ENCODE results near the gene ATP11A. TPM values are rescaled to one million over a fixed set of nuclear protein-coding genes. Genes with fewer than 3 reads are reported as not detected.

Gene ATP11A
- total RNA-seq, 2 donors from 2014 or later: 15.8 to 19.6 TPM

DNA sequence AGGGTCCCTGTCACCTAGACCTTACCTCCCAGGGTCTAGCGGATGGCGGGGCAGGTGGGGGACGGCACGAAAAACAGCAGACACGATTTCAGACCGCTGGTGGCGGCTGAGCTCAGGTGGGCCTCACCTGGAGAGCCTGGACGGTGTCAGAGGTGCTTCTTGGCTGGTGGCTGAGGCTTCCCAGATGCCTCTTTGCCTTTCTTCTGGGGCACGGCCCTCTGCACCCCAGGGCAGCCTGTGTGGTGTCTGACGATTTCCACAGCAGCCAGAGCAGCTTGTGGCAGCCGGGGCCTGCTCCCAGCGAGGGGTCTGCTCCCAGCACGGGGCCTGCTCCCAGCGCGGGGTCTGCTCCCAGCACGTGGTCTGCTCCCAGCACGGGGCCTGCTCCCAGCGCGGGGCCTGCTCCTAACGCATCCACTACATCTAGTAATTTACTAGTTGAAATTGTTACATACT lies 66.7 kb downstream of the ATP11A start:
- Histone ChIP-seq H3K9ac (ENCODE audit: low read depth in 2 of 2, low read length in 2 of 2) (no peak overlapping the region), H3K27me3 (no peaks in the 10 kb centered on the region), H3K4me3 (no peak overlapping the region), H3K9me3 (no peaks in the 10 kb centered on the region), H3K4me1 (no peaks in the 10 kb centered on the region), H3K27ac (no peak overlapping the region), H3K36me3 (no peaks in the 10 kb centered on the region)
- intact Hi-C loops (cut with DNase I): no loop called here
- no peak for DNase-seq
- TF ChIP-seq, protein P1, sequence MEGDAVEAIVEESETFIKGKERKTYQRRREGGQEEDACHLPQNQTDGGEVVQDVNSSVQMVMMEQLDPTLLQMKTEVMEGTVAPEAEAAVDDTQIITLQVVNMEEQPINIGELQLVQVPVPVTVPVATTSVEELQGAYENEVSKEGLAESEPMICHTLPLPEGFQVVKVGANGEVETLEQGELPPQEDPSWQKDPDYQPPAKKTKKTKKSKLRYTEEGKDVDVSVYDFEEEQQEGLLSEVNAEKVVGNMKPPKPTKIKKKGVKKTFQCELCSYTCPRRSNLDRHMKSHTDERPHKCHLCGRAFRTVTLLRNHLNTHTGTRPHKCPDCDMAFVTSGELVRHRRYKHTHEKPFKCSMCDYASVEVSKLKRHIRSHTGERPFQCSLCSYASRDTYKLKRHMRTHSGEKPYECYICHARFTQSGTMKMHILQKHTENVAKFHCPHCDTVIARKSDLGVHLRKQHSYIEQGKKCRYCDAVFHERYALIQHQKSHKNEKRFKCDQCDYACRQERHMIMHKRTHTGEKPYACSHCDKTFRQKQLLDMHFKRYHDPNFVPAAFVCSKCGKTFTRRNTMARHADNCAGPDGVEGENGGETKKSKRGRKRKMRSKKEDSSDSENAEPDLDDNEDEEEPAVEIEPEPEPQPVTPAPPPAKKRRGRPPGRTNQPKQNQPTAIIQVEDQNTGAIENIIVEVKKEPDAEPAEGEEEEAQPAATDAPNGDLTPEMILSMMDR (IDR thresholded peaks at IDR 0.05): no peak

DNA sequence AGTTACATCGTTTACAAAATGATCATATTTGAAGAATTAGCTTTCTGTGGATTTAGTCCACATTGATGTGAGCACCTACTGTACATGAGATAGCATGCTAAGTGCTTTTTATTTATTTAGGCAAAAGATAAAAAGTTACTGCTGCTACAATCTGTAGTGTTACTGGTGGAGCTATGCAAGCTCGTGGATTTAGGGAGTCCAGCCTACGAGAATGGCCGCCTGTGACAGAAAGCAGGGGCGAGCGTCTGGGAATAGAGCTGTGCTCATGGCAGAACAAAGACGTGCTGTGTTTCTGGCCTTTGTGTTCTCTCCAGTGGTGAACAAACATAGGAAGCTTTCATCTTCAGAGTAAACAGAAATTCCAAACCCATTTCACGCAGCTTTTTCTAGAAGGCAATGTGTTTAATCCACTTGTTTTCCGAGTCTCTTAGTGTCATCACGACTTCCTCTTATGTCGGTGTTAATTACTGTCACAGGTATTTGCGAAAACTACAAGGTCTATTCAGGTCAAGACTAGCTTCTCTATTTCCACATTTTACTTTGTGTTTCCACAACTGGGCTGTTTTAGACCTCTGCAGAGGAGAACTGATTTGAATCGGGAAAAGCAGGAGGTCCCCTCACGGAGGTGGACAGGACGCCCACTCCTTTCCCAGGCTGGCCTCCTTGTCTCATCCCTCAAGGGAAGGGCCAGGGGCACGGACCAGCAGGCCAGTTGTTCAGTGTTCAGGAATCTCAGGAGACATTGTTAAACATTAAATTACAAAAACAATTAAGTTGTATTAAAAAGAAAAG lies 67.3 kb downstream of the ATP11A start:
- H3K36me3 ChIP-seq: no peaks in the 10 kb centered on the region
- intact Hi-C loops (cut with DNase I): no loop called here
- no peak overlapping the region for H3K27ac ChIP-seq
- no peak for DNase-seq
- H3K4me1 ChIP-seq: no peaks in the 10 kb centered on the region
- TF ChIP-seq, protein P1 (IDR thresholded peaks at IDR 0.05): no peak
- H3K4me3 ChIP-seq: no peak overlapping the region
- H3K27me3 ChIP-seq: no peaks in the 10 kb centered on the region
- H3K9ac ChIP-seq (ENCODE audit: low read depth in 2 of 2, low read length in 2 of 2): no peak overlapping the region
- H3K9me3 ChIP-seq: no peaks in the 10 kb centered on the region

DNA sequence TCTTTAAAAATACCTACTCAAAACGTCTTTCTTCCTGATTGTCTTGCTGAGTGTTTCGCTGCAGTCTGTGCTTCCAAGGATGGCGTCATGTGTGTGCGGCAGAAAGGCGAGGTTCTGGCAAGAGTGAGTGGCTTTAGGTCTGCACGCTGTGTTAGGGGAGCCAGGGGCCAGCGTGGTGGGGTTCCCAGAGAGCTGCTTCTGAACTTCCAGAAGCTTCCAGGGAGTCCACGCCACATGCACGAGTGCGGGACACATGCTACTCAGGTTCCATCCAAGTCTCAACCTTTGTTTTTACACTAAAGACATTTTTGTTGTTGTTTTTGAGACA lies 67.9 kb downstream of the ATP11A start:
- intact Hi-C loops (cut with DNase I): no loop called here
- Histone ChIP-seq H3K27ac (no peak overlapping the region), H3K9me3 (no peaks in the 10 kb centered on the region), H3K36me3 (no peaks in the 10 kb centered on the region), H3K4me1 (no peaks in the 10 kb centered on the region), H3K9ac (ENCODE audit: low read depth in 2 of 2, low read length in 2 of 2) (no peak overlapping the region), H3K27me3 (no peaks in the 10 kb centered on the region), H3K4me3 (no peak overlapping the region)
- TF ChIP-seq, protein P1 (IDR thresholded peaks at IDR 0.05): no peak
- no peak for DNase-seq

DNA sequence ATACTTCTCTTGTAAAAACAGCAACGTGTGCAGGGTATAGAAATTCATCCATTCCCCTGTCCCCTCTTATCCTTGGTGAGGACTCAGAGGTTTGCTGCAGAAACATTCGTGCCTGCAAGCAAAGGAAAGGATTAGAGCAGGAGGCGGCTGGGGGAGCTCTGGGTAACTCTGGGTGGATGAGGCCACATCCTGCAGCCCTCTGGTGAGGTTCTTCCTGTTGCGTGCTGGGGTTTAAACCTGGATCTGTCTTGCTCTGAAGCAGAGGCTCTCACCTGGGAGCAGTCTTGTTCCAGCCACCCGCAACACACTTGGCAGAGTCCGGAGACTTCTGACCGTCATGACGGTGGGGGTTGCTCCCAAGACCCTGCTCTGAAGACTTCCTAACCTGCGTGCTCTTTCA lies 69.2 kb downstream of the ATP11A start:
- H3K27ac ChIP-seq: no peak overlapping the region
- intact Hi-C loops (cut with DNase I): no loop called here
- no peak for DNase-seq
- no peak overlapping the region for H3K9ac ChIP-seq (ENCODE audit: low read depth in 2 of 2, low read length in 2 of 2)
- no peaks in the 10 kb centered on the region for H3K9me3 ChIP-seq
- H3K4me3 ChIP-seq: no peak overlapping the region
- TF ChIP-seq, protein P1 (IDR thresholded peaks at IDR 0.05): no peak
- H3K36me3 ChIP-seq: no peaks in the 10 kb centered on the region
- no peaks in the 10 kb centered on the region for H3K27me3 ChIP-seq
- no peaks in the 10 kb centered on the region for H3K4me1 ChIP-seq

DNA sequence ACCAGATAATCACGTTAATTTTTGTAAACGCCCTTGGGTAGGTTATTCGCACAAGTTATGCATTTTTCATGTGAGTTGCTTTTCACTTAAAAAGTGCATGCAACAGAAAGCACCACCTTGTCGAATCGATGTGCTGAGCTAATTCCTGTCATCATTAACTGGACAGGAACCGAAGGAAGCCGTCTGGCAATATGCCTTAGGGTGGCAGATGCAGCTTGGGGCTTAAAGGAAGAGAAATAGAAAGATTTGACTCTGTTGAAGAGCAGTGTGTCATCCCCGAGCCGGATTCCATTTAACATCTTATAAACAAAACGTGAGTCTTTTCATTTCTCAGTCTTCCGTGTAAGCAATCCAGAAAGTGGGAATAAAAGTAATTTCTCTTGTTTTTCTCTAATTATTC lies 70.0 kb downstream of the ATP11A start:
- H3K9me3 ChIP-seq: no peaks in the 10 kb centered on the region
- no peak overlapping the region for H3K4me3 ChIP-seq
- TF ChIP-seq, protein P1 (IDR thresholded peaks at IDR 0.05): no peak
- no peak overlapping the region for H3K27ac ChIP-seq
- H3K36me3 ChIP-seq: no peaks in the 10 kb centered on the region
- DNase-seq: no peak
- no peaks in the 10 kb centered on the region for H3K27me3 ChIP-seq
- no peak overlapping the region for H3K9ac ChIP-seq (ENCODE audit: low read depth in 2 of 2, low read length in 2 of 2)
- intact Hi-C loops (cut with DNase I): no loop called here
- H3K4me1 ChIP-seq: no peaks in the 10 kb centered on the region

All from colonic mucosa (tissue), 4 donors.